ENCODE results near the gene KAZN.

GRCh38 chr1:14739082-14739832 lies 140.8 kb downstream of the KAZN start:
- TF ChIP-seq CTCF (IDR thresholded peaks at IDR 0.05) = no peak
- TF ChIP-seq POLR2A (IDR thresholded peaks at IDR 0.05) = no peak

Measured in testis (tissue), 2 donors.